ENCODE results near the gene SYCP2. TPM values are rescaled to one million over a fixed set of nuclear protein-coding genes. Genes with fewer than 3 reads are reported as not detected.

Gene SYCP2
- total RNA-seq, 1 experiment from 2014 or later, result 0.70 TPM

DNA sequence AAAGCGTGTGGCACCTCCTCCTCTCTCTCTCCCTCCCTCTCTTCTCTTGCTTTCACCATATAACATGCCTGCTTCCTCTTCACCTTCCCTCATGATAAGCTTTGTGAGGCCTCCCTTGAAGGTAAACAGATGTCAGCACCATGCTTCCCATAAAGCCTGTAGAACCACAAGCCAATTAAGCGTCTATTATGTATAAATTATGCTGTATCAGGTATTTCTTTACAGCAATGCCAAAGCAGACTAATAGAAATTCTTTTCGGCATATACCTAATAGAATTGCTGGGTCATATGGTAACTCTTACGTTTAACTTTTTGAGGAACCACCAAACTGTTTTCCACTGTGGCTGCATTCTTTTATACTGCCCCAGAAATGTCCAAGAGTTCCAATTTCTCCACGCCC, 75.0 kb downstream of the SYCP2 start:
- Histone ChIP-seq H3K14ac (ENCODE audit: insufficient read depth, low read length) (no peak overlapping the region), H4K5ac (ENCODE audit: insufficient read length, low read depth, low read length) (no peak overlapping the region), H3K79me1 (ENCODE audit: insufficient read depth, low read depth, low read length, poor library complexity, severe bottlenecking) (no peaks in the 10 kb centered on the region), H4K20me1 (ENCODE audit: control insufficient read depth, insufficient read depth, insufficient read length) (no peaks in the 10 kb centered on the region), H3K56ac (ENCODE audit: insufficient read length, low read depth, low read length) (no peak overlapping the region), H3K4ac (ENCODE audit: low read depth, low read length) (no peak overlapping the region), H2BK15ac (ENCODE audit: low read depth, low read length) (no peak overlapping the region), H3K23ac (ENCODE audit: insufficient read length, low read depth, low read length) (no peak overlapping the region), H3K9ac (ENCODE audit: extremely low read depth, insufficient read length, low read length) (no peak overlapping the region), H3K27ac (ENCODE audit: insufficient read length, low read depth, low read length) (no peak overlapping the region), H3K4me2 (ENCODE audit: insufficient read depth, insufficient read length, low read length) (no peak overlapping the region), H3K18ac (ENCODE audit: insufficient read length, low read depth, low read length) (no peak overlapping the region), H2BK20ac (ENCODE audit: low read depth, low read length, poor library complexity, severe bottlenecking) (no peak overlapping the region), H3K4me1 (ENCODE audit: insufficient read depth, low read length) (no peaks in the 10 kb centered on the region), H3K9me3 (ENCODE audit: control insufficient read depth, low read depth, low read length) (no peaks in the 10 kb centered on the region), H2BK12ac (ENCODE audit: insufficient read length, low read depth, low read length) (no peak overlapping the region), H4K91ac (ENCODE audit: insufficient read length, low read depth, low read length) (no peak overlapping the region), H2BK120ac (ENCODE audit: low read depth, low read length, poor library complexity, severe bottlenecking) (no peak overlapping the region), H3K79me2 (ENCODE audit: insufficient read depth, low read length) (no peaks in the 10 kb centered on the region), H3K27me3 (ENCODE audit: insufficient read depth, low read length) (no peaks in the 10 kb centered on the region), H2AFZ (ENCODE audit: low read length) (no peak overlapping the region), H2BK5ac (ENCODE audit: insufficient read length, low read length) (no peak overlapping the region), H3K23me2 (ENCODE audit: insufficient read length, low read depth, low read length, poor library complexity, severe bottlenecking) (no peaks in the 10 kb centered on the region), H2AK5ac (ENCODE audit: insufficient read length, low read length) (no peak overlapping the region), H3T11ph (ENCODE audit: low read length) (no peak overlapping the region), H4K8ac (replicated peaks; ENCODE audit: insufficient read length, low read depth, low read length) (no peak overlapping the region)
- no peak overlapping the region for H3K27ac Mint-ChIP-seq
- H3K9me3 Mint-ChIP-seq, result peaks cover 6 to 33% of the 10 kb centered on the region in 2 experiments; a peak in 4 of 5 replicates
- WGBS (ENCODE audit: extremely low coverage, insufficient read length, low lambda C conversion rate), result no CpG with 5 or more reads among the region's 5 CpGs
- no peak for DNase-seq
- peaks cover 26% of the 10 kb centered on the region for H3K27me3 Mint-ChIP-seq (ENCODE audit: low read depth)
- no peak overlapping the region for H3K4me3 Mint-ChIP-seq
- no peaks in the 10 kb centered on the region for H3K36me3 Mint-ChIP-seq (ENCODE audit: insufficient read depth in 1 of 3, low read depth in 3 of 3)
- TF ChIP-seq CTCF (conservative IDR thresholded peaks at IDR 0.05), result no peak
- H3K4me1 Mint-ChIP-seq, result no peaks in the 10 kb centered on the region

Data from H9 (cell line).